ENCODE measurements around the gene NOP10. TPM values are rescaled to one million over a fixed set of nuclear protein-coding genes. Genes with fewer than 3 reads are reported as not detected.

The NOP10 gene
- total and polyA plus RNA-seq, 2 of the 13 experiments (the other 11 are each of a cell fraction or from before 2014, with no cell fraction given), result 239 to 369 TPM

DNA sequence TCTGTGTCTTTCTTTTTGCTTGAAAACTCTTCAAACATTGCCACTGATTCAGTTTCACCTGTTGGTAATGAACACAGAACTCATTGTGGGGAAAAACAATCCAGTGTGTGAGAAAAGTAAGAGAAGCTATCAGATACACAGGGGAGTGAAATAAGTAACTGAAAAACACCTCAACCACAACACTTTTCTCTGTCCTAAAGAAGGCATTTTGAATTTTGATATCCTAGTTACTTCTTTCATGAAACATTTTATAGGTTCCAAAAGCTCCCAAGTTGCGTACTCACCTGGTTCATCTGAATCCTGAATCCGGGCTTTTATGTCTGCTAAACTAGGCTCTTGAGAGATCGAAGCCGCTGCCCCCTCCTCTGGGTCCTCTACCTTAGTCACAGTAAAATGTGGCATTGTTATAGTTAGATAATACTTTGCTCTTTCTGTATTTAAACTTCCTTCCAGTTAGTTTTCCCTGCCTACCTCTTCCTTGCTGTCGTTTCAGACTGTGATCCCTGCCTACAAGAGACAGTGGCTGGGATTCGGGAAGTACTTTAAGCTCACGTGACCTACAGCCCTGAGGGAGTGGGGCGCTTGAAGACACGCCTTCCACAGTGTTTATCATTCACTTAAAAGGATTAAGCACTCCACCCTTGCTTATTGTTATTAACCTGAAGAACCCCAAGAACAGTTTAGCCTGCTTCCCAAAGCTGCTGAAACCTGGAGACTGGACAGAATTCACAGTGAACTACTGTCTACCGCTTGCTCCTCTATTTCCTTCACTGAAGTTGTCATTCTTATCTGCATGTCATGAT lies 24.5 kb downstream of the NOP10 start (continued):
- TF ChIP-seq GATAD1 (CRISPR knock-in tag; IDR thresholded peaks at IDR 0.05) (0 out of 2 replicates have a peak, but pooled peaks have one; percentile 21), POLR2G (IDR thresholded peaks at IDR 0.05; ENCODE audit: low read depth, low read length) (peak; percentile 76), MXI1 (IDR thresholded peaks at IDR 0.05; ENCODE audit: borderline replicate concordance, low read depth, low read length) (peak; percentile 25; the same call in 1 of the 3 replicates), RBFOX2 (IDR thresholded peaks at IDR 0.05; ENCODE audit: low read depth, low read length) (peak; percentile 43; the same call in 1 of the 2 replicates), MEF2D (CRISPR knock-in tag; IDR thresholded peaks at IDR 0.05) (0 out of 2 replicates have a peak, but pooled peaks have one; percentile 10), ZNF24 (IDR thresholded peaks at IDR 0.05) (no peak), ASH2L (IDR thresholded peaks at IDR 0.05; ENCODE audit: insufficient read length, low read depth, low read length) (peak; percentile 14), KMT2A (CRISPR knock-in tag; IDR thresholded peaks at IDR 0.05) (peak; percentile 54; the same call in 1 of the 2 replicates), SKI (IDR thresholded peaks at IDR 0.05; ENCODE audit: partially characterized antibody) (peak; percentile 16), ZNF850 (CRISPR knock-in tag; conservative IDR thresholded peaks at IDR 0.05) (no peak)
- TF ChIP-seq, protein P1, sequence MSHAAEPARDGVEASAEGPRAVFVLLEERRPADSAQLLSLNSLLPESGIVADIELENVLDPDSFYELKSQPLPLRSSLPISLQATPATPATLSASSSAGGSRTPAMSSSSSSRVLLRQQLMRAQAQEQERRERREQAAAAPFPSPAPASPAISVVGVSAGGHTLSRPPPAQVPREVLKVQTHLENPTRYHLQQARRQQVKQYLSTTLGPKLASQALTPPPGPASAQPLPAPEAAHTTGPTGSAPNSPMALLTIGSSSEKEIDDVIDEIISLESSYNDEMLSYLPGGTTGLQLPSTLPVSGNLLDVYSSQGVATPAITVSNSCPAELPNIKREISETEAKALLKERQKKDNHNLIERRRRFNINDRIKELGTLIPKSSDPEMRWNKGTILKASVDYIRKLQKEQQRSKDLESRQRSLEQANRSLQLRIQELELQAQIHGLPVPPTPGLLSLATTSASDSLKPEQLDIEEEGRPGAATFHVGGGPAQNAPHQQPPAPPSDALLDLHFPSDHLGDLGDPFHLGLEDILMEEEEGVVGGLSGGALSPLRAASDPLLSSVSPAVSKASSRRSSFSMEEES (CRISPR knock-in tag; IDR thresholded peaks at IDR 0.05), result peak; percentile 61; the same call in 1 of the 2 replicates
- TF ChIP-seq, protein P2, sequence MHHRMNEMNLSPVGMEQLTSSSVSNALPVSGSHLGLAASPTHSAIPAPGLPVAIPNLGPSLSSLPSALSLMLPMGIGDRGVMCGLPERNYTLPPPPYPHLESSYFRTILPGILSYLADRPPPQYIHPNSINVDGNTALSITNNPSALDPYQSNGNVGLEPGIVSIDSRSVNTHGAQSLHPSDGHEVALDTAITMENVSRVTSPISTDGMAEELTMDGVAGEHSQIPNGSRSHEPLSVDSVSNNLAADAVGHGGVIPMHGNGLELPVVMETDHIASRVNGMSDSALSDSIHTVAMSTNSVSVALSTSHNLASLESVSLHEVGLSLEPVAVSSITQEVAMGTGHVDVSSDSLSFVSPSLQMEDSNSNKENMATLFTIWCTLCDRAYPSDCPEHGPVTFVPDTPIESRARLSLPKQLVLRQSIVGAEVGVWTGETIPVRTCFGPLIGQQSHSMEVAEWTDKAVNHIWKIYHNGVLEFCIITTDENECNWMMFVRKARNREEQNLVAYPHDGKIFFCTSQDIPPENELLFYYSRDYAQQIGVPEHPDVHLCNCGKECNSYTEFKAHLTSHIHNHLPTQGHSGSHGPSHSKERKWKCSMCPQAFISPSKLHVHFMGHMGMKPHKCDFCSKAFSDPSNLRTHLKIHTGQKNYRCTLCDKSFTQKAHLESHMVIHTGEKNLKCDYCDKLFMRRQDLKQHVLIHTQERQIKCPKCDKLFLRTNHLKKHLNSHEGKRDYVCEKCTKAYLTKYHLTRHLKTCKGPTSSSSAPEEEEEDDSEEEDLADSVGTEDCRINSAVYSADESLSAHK (CRISPR knock-in tag; IDR thresholded peaks at IDR 0.05; ENCODE audit: borderline replicate concordance), result no peak
- TF ChIP-seq, protein P3, sequence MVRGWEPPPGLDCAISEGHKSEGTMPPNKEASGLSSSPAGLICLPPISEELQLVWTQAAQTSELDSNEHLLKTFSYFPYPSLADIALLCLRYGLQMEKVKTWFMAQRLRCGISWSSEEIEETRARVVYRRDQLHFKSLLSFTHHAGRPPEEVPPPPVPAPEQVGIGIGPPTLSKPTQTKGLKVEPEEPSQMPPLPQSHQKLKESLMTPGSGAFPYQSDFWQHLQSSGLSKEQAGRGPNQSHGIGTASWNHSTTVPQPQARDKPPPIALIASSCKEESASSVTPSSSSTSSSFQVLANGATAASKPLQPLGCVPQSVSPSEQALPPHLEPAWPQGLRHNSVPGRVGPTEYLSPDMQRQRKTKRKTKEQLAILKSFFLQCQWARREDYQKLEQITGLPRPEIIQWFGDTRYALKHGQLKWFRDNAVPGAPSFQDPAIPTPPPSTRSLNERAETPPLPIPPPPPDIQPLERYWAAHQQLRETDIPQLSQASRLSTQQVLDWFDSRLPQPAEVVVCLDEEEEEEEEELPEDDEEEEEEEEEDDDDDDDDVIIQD (CRISPR knock-in tag; IDR thresholded peaks at IDR 0.05; ENCODE audit: low read depth), result peak; percentile 76; the same call in 1 of the 2 replicates
- TF ChIP-seq, protein P4, sequence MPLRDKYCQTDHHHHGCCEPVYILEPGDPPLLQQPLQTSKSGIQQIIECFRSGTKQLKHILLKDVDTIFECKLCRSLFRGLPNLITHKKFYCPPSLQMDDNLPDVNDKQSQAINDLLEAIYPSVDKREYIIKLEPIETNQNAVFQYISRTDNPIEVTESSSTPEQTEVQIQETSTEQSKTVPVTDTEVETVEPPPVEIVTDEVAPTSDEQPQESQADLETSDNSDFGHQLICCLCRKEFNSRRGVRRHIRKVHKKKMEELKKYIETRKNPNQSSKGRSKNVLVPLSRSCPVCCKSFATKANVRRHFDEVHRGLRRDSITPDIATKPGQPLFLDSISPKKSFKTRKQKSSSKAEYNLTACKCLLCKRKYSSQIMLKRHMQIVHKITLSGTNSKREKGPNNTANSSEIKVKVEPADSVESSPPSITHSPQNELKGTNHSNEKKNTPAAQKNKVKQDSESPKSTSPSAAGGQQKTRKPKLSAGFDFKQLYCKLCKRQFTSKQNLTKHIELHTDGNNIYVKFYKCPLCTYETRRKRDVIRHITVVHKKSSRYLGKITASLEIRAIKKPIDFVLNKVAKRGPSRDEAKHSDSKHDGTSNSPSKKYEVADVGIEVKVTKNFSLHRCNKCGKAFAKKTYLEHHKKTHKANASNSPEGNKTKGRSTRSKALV (CRISPR knock-in tag; IDR thresholded peaks at IDR 0.05), result no peak
- TF ChIP-seq, protein P5, sequence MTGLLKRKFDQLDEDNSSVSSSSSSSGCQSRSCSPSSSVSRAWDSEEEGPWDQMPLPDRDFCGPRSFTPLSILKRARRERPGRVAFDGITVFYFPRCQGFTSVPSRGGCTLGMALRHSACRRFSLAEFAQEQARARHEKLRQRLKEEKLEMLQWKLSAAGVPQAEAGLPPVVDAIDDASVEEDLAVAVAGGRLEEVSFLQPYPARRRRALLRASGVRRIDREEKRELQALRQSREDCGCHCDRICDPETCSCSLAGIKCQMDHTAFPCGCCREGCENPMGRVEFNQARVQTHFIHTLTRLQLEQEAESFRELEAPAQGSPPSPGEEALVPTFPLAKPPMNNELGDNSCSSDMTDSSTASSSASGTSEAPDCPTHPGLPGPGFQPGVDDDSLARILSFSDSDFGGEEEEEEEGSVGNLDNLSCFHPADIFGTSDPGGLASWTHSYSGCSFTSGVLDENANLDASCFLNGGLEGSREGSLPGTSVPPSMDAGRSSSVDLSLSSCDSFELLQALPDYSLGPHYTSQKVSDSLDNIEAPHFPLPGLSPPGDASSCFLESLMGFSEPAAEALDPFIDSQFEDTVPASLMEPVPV (CRISPR knock-in tag; IDR thresholded peaks at IDR 0.05), result no peak
- TF ChIP-seq, protein P6, sequence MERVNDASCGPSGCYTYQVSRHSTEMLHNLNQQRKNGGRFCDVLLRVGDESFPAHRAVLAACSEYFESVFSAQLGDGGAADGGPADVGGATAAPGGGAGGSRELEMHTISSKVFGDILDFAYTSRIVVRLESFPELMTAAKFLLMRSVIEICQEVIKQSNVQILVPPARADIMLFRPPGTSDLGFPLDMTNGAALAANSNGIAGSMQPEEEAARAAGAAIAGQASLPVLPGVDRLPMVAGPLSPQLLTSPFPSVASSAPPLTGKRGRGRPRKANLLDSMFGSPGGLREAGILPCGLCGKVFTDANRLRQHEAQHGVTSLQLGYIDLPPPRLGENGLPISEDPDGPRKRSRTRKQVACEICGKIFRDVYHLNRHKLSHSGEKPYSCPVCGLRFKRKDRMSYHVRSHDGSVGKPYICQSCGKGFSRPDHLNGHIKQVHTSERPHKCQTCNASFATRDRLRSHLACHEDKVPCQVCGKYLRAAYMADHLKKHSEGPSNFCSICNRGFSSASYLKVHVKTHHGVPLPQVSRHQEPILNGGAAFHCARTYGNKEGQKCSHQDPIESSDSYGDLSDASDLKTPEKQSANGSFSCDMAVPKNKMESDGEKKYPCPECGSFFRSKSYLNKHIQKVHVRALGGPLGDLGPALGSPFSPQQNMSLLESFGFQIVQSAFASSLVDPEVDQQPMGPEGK (CRISPR knock-in tag; IDR thresholded peaks at IDR 0.05), result 0 out of 2 replicates have a peak, but pooled peaks have one; percentile 14
